Measurements from ENCODE around the gene MYL10.

MYL10 gene

GRCh38 chr7:101598986-101599771, 29.9 kb downstream of the MYL10 start:
- no peak for DNase-seq (ENCODE audit: extremely low read depth in 1 of 2, low read depth in 1 of 2)

DNA sequence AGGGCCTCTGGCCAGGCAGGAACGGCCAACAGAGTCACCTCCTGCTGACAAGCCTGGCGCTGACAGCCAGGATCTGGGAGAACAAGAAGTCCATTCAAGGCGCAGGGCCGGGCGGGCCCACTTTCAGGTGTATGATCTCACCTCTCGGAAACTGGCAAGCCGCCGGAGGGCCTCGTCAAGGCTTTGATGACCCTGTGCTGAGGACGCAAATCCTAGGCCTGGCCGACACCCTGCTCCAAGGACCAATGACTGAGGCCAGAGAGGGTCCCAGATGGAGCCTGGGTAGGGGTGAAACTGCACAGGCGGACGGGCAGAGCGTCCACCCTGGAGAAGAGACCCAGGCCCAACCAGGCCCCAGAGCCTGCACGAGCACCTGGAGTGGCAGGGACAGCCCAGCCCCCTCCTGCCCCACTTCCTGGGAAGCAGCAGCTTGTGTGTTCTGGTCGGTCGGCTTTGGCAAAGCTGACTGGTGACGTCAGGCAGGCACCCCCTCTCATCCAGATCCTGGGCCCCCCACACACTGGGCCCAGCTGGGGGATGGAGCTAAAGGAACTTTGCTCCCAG, 30.6 kb downstream of the MYL10 start:
- DNase-seq (ENCODE audit: extremely low read depth in 1 of 2, low read depth in 1 of 2), result no peak

- DNase-seq (ENCODE audit: extremely low read depth in 1 of 2, low read depth in 1 of 2), result no peak
Measured at GRCh38 chr7:101597941-101598340, 31.2 kb downstream of the MYL10 start.

DNA sequence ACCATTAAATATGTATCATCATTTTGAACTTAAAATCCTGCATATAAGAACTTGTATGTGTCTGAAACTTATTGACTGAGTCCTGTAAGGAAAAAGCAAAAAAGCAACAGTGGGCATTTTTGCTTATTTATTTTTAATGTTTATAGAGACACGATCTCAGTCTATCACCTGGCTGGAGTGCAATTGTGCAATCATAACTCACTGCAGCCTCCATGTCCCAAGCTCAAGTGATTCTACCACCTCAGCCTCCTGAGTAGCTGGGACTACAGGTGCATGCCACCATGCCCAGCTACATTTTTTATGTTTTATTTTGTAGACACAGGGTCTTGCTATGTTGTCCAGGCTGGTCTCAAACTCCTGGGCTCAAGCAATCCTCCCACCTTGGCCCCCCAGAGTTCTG, 32.2 kb downstream of the MYL10 start:
- DNase-seq (ENCODE audit: extremely low read depth in 1 of 2, low read depth in 1 of 2), result no peak

- no peak for DNase-seq (ENCODE audit: extremely low read depth in 1 of 2, low read depth in 1 of 2)
Measured at GRCh38 chr7:101595766-101596537, 33.1 kb downstream of the MYL10 start.

- DNase-seq (ENCODE audit: extremely low read depth in 1 of 2, low read depth in 1 of 2), result no peak
Measured at GRCh38 chr7:101595246-101595645, 33.9 kb downstream of the MYL10 start.

DNA sequence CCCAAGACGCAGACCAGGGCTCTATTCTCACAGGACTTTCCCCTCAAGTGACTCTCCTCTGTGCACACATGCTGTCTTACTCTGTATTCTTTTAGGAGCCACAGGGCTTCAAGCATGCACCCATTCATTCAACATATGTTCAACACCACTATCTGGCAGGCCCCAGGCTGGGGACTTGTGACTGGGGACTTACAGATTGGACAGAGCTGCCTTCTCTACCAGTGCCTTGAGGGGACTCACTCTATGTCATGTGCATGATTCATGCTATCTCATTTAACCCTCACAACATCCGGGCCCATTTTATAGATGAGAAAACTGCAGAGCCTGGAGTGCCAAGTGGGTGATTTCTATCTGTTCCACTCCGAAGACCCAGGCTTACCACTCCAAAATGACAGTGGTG, 34.3 kb downstream of the MYL10 start:
- DNase-seq (ENCODE audit: extremely low read depth in 1 of 2, low read depth in 1 of 2), result no peak

DNA sequence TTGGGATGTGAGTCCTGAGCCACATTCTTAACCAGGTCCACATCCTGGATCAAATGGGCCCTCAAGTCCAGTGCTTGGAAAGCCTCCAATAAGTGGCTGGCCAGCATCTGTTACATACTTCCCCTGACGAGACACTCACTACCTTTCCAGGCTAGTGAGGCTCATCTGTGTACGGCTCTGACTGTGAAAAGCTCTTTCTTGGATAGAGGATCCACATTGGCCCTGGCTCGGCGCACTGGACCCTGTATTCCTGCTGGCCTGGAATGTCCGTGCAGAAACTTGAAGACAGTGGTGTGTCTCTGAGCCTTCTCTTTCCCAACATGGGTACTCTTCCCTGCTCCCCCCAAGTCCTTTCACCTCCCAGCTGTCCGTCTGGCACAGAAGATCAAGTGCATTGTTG, 35.5 kb downstream of the MYL10 start:
- DNase-seq (ENCODE audit: extremely low read depth in 1 of 2, low read depth in 1 of 2), result no peak

GRCh38 chr7:101591504-101591903, 37.6 kb downstream of the MYL10 start:
- no peak for DNase-seq (ENCODE audit: extremely low read depth in 1 of 2, low read depth in 1 of 2)

- no peak for DNase-seq (ENCODE audit: extremely low read depth in 1 of 2, low read depth in 1 of 2)
Measured at GRCh38 chr7:101590663-101591435, 38.2 kb downstream of the MYL10 start.

DNA sequence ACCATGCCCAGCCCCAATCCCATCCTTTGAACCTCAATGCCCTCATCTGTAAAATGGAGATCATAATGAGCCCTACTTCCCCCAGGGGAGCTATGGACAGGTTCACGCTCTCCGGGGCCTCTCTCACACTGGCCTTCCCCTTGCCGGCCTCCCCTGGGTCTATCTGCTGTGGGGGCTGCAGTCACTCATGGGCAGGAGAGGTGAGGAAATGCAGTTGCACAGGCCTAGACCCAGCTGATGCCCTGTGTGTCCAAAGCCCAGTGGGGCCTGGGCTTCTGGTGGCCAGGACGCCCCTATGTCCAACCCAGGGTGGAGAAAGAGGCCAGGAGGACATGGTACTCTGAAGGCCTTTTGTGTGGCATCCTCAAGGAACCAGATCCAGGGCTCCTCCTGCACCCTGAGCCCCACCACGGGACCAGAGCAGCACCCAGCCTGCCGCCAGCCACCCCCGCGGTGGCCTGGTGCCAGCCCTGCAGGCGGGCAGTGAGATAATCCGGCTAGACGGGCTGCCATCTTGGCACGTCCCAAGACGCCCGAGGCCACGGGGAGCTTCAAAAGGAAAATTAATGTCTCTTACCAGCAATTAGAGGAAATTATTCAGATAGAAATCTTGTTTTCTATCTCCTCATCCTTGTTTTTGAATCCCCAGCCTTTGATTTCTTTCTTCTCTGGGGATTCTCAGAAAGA, 39.0 kb downstream of the MYL10 start:
- no peak for DNase-seq (ENCODE audit: extremely low read depth in 1 of 2, low read depth in 1 of 2)

DNA sequence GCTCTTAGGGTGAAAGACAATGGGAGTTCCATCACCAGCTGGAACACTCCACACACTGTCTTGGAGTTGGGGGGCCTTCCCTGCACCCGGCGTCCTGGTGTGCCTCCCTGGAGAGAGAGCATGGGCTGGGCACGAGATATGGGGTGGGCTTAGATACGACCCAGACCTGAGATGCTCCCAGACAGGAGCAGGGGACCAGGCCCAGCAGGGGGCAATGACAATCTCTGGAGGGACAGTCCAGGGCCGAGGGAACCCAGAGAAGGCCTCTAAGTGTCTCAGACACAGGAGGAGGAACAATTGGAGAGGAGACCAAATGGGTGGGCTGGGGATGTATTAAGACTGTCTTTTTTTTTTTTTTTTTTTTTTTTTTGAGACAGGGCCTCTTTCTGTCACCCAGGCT, 40.0 kb downstream of the MYL10 start:
- no peak for DNase-seq (ENCODE audit: extremely low read depth in 1 of 2, low read depth in 1 of 2)

GRCh38 chr7:101588131-101588935, 40.8 kb downstream of the MYL10 start:
- DNase-seq (ENCODE audit: extremely low read depth in 1 of 2, low read depth in 1 of 2), result no peak

- no peak for DNase-seq (ENCODE audit: extremely low read depth in 1 of 2, low read depth in 1 of 2)
Measured at GRCh38 chr7:101586906-101587677, 42.0 kb downstream of the MYL10 start.

- DNase-seq (ENCODE audit: extremely low read depth in 1 of 2, low read depth in 1 of 2), result no peak
Measured at GRCh38 chr7:101586078-101586905, 42.8 kb downstream of the MYL10 start.

- DNase-seq (ENCODE audit: extremely low read depth in 1 of 2, low read depth in 1 of 2), result no peak
Measured at GRCh38 chr7:101582971-101583370, 46.1 kb downstream of the MYL10 start.

- no peak for DNase-seq (ENCODE audit: extremely low read depth in 1 of 2, low read depth in 1 of 2)
Measured at GRCh38 chr7:101581891-101582290, 47.2 kb downstream of the MYL10 start.

GRCh38 chr7:101580596-101580995, 48.5 kb downstream of the MYL10 start:
- DNase-seq (ENCODE audit: extremely low read depth in 1 of 2, low read depth in 1 of 2), result no peak

Data from stimulated activated CD8-positive, alpha-beta memory T cell treated with anti-CD3 and anti-CD28 coated beads, Interleukin-7, amount 100 ng/mL, for 48 hours (primary cell).